GM21717 (cell line): Measurements from ENCODE around the gene EML1.
A peak's percentile ranks its signal among the peaks of the same experiment; 100 is the strongest.
"Not testable (repeated sequence)": the region's sequence is repeated elsewhere in the genome, so short reads cannot be mapped to it uniquely, and the experiment has no call there.

Source experiments
- ATAC-seq: cut with Tn5 transposase; IDR thresholded peaks from one replicate; pipeline ENCODE4 v1.9.1; 2021; ENCODE audit warnings: mild to moderate bottlenecking, moderate library complexity; ENCODE audit not compliant: unreplicated experiment

Gene EML1

DNA sequence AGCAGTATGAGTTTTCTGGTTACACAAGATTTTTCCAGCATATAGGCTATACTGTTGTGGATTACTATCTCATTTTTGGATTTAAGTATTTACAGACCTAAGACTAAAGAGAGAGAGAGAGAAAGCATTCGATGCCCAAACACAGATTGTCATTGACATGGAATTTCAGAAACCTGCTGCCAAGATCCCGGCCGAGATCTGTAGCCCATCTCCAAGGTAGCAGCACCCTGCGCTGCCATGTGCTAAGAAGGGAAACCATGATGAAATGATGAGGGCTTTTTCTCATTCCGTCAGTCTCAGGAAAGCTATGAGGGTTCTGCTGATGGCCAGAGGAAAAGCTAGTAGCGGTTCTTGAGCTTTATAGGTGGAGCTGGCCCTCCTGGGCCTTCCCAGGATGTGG is 136.4 kb downstream of the EML1 start:
- no peak for ATAC-seq

GRCh38 chr14:99930420-99931274 is 137.4 kb downstream of the EML1 start:
- peak; percentile 93 for ATAC-seq

GRCh38 chr14:99931308-99931707 is 138.1 kb downstream of the EML1 start:
- ATAC-seq = no peak

DNA sequence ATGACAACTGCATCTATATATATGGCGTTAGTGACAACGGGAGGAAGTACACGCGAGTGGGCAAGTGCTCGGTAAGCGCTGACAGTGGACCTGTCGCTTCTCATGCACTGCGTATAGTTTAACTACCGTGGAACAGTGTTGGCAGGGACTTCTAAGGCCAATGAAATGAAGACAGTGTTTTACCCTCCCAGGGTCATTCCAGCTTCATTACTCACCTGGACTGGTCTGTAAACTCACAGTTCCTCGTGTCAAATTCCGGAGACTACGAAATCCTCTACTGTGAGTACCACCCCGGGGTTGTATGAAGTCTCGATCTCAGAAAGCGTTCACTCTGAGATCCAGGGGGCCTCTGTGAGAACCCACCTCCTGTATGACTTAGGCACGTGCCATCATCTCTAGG is 142.8 kb downstream of the EML1 start:
- no peak for ATAC-seq

- ATAC-seq = peak; percentile 64
Measured at GRCh38 chr14:99936738-99937474, 143.7 kb downstream of the EML1 start.

DNA sequence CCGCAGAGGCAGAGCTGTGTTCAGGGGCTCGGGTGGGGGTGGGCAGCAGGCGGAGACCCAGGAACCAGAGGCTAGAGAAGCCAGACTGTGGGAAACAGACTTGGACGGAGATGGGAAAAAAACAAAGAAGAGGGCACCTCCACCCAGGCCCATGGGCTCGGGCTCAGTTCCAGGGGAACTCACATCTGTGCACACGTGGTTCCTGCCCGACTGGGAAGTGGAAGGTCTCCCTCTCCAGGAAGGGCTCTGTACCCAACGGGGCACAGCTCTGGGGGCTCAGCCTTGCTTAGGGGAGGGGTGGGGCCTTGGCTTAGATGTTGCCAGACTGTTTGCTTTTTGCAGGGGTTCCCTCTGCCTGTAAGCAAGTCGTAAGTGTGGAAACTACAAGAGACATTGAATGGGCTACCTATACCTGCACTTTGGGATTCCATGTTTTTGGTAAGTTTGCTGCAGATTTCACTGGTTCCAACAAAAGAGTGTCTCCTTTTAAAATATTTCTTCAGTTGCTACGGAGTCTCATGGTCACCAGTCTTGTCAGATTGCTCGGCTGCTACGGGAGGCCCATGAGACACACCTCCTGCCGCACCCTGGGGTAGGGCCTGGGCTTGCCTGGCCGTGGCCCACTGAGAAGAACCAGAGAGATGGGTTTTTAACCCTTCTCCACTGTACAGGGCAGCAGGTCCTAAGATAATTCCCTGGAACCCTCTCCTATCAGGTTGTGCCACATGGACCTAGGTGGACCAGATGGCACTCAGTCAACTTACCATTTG is 144.4 kb downstream of the EML1 start:
- peak; percentile 38 for ATAC-seq

GRCh38 chr14:99938376-99938775 is 145.2 kb downstream of the EML1 start:
- no peak for ATAC-seq

- ATAC-seq = no peak
Measured at GRCh38 chr14:99938896-99939295, 145.7 kb downstream of the EML1 start.

DNA sequence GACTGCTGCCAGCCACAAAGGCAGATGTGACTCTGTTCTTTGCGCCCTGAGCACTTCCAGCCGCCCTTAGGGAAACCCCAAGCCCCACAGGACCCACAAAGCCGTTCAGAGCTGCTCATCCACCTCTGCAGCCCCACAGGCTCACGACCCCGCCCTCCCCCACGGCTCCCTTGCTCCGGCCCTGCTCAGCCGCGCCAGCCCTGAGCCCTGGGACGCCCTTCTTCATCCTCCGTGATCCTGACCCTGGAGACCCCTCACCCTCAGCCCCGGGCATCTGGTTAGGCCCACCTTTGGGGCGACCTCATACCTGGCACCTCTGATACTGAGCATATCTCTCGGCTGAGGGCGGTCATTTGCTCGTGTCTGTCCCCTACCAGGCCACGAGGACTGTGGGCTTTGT is 146.2 kb downstream of the EML1 start:
- ATAC-seq = no peak

DNA sequence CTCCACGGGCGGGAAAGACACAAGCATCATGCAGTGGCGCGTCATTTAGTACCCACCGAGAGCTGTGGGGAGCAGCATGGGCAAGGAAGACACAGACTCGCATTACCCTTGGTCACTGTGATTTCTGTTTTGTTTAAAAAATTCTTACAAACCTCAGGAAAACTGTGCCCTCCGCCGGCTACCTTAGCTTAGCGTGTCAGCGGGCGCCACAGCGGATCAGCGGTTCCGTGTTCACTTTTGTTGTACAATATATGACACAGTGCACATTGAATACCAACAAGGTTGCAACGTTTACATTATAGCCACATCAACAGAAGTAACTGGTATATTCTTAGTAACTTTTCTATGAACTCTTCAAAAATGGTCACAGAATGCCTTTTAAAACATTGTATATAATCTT is 146.9 kb downstream of the EML1 start:
- ATAC-seq = no peak

GRCh38 chr14:99941211-99941610 is 148.0 kb downstream of the EML1 start:
- no peak for ATAC-seq

DNA sequence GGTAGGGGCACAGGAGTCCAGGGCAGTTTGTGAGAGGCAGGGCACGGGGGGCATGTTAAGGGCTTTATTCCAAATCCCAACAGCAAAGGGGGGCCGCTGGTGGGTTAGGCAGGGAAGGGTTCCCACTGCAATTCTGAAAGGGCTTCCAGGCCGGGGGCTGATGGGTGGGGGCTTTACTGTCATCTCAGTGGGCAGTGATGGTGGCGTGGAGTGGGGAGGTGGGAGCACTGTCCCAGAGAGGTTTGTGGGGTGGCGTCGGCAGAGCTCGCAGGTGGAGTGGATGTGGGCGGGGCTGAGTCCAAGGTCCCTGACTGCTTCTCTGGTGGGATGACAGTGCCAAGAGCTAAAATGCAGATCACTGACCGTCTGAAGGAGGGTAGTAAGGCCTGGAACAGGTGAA is 150.4 kb downstream of the EML1 start:
- ATAC-seq = no peak

DNA sequence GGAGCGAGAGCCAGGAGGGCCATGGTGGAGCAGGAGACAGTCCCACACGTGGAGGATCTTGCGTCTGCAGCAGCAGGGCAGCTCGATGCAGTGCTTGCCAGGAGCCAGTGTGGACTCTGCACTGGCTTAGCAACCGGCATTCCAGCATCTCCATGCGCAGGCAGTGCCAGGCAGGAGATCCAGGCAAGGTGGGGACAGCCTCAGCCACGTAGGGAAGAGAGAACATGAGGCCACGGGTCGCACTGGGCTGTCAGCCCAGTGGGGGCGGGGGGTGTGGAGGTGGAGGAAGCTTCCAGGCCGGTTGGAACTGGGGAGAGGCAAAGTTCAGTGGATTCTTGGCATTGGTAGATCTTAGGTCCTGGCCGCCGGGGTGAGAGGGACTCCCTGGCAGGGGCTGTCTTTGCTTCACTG is 151.0 kb downstream of the EML1 start:
- no peak for ATAC-seq

DNA sequence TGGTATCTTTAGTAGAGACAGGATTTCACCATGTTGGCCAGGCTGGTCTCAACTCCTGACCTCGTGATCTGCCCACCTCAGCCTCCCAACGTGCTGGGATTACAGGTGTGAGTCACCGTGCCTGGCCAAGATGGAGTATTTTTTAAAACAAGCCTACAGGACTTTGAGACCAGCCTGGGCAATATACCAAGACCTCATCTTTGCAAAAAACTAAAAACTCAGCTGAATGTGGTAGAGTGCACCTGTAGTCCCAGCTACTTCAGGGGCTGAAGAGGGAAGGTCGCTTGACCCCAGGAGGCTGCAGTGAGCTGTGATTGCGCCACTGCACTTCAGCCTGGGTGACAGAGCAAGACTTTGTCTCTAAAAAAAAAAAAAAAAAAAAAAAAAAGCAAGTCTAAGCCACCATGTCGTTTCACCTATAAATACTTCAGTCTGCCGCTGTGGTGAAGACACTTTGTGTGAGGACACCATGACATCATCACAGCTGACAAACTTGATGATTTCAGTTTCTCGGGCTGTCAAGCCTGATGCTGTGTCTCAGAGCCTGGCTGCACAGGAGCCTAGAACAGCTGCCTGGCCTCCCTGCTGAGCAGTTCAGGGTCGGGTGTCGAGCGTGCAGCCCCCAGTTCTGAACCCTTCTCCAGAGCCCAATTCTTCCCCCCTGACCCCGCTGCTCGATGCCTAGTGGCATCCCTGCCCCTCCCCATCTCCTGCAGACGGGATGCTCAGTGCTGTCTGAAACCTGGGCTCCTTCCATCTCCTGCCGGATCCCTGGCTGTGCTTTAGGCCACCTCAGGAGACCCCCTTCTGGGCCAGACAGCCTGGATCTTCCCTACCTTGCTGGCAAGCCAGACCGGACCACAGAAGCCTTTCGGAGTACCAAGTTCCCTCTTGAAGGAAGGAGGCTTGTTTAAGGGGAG is 152.8 kb downstream of the EML1 start:
- no peak for ATAC-seq

DNA sequence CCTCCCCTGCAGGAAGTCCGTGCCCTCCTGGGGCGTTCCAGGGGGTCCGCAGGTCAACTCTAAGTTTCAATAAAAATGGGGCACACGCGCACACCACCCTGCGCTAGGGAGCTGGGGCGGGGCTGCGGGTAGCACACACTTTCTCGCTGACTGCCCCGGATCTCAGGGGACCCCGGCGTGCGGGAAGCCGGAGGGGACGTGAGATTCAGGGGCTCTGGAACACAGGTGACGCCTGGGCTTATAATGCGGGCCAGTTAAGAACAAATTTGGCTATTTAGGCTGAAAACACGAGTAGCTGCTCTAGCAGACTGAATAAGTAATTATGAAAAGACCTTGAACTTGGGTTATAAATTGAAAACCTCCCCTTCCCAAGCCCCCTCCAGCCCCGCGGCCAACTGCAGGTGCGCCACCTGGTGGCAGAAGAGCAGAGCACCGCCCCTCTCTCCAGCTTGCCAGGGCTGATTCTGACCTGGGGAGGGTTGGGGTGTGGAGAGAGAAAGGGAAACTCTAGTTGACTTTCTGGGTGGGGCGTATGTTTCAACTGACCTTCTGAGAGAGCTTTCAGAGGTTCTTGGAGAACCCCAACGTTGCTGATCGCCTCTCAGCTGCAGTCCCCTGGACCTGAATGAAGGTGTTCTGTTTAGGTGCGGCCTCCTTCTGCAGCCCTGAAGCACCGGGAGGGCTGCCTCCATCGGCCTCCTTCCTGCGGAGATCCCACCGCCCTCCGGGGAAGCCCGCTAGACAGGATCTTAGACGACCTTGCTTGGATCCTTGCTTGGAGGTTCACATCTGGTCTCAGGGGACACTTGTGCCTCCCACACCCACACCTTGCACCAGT is 153.7 kb downstream of the EML1 start:
- peak; percentile 66 for ATAC-seq

DNA sequence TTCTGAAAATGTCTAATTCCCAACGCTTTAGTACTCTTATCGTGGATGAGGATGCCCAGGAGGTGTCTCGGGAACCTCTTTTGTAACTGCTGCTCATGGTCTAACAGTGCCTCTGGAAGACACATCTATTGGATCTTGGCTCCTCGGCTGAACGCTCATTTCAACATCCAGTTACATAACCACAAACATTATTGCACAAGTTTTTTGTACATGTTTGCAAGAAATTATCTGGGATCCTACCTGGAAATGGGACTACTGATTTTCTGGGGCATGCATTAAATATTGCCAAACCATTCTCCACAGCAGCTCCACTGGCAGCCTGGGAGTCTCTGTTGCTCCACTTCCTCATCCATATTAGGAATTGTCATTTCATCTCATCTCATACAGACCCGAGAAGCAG is 154.5 kb downstream of the EML1 start:
- no peak for ATAC-seq

DNA sequence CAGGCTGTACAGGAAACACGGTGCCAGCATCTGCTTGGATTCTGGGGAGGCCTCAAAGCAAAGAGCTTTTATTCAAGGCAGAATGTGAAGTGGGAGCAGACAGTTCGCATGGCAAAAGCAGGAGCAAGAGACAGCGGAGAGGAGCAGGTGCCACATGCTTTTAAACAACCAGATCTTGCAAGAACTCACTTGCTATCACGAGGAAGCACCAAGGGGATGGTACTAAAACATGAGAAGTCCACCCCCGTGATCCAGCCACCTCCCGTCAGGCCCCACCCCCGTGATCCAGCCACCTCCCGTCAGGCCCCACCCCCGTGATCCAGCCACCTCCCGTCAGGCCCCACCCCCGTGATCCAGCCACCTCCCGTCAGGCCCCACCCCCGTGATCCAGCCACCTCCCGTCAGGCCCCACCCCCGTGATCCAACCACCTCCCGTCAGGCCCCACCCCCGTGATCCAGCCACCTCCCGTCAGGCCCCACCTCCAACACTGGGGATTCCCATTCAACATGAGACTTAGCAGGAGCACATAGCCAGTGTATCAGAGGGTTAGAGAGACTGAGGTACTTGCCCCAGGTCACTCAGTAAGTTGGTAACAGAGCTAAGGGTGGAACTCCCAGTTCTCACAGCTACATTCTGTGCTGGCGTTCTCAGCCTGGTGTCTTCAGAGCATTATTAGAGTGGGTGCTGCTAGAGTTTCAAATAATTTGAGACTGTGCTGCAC is 156.0 kb downstream of the EML1 start:
- ATAC-seq = not testable (repeated sequence)

DNA sequence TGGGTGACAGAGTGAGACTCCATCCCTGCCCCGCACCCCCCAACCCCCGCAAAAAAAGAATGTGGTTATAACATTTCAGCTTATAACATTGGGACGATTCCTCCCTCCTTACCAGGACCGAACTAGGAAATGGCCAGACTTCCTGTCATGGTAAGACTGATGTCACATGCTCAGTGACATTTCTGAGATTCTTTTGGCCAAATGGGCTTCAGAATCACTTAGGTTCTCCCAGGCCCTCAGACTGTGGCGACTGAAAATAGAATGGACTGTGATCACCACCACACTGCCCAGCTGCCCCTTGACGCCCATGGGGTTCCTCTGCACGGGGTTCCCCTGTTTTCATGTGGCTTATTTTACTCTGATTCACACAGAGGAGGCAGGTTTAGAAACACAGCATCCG is 157.0 kb downstream of the EML1 start:
- ATAC-seq = no peak

DNA sequence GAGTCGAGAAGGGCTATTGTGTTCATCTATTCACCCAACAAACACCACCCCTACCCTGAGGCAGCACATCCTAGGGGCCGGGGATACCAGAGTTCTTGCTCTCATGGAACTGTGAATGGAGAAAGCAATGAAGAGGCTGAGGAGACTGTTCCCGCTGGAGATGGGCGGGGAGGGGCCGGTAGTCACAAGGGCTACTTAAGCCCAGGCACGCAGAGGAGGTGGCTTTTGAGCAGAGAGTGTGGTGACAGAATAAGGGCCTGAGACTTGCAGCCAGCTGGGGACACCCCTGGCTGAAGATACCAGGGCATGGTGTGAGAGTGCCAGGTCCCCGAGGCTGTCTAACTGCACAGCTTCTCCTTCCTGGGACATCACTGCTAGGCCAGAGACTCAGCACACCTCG is 157.9 kb downstream of the EML1 start:
- ATAC-seq = no peak
